ENCODE measurements around the gene WNT11.

WNT11 gene

GRCh38 chr11:76160856-76161255 lies 45.4 kb downstream of the WNT11 start:
- no peak overlapping the region for H3K27ac ChIP-seq (ENCODE audit: low read depth, low read length)
- H3K27me3 ChIP-seq (ENCODE audit: control insufficient read depth, low read length), result no peaks in the 10 kb centered on the region
- H3F3A ChIP-seq (ENCODE audit: control insufficient read depth, insufficient read depth), result no peaks in the 10 kb centered on the region
- no peaks in the 10 kb centered on the region for H3K9me2 ChIP-seq (replicated peaks; ENCODE audit: control insufficient read depth, low read length)
- no peaks in the 10 kb centered on the region for H3K4me1 ChIP-seq (ENCODE audit: control insufficient read depth, low read length)
- no peaks in the 10 kb centered on the region for H3K79me2 ChIP-seq (ENCODE audit: control insufficient read depth, low read length)
- H3K4me2 ChIP-seq (ENCODE audit: low read length), result no peak overlapping the region
- H3K9me3 ChIP-seq (ENCODE audit: control insufficient read depth, insufficient read depth, low read length), result no peaks in the 10 kb centered on the region
- no peak overlapping the region for H3K4me3 ChIP-seq (ENCODE audit: low read length)
- TF ChIP-seq EZH2phosphoT487 (IDR thresholded peaks at IDR 0.05; ENCODE audit: borderline replicate concordance, low read length), result no peak
- TF ChIP-seq CTCF (IDR thresholded peaks at IDR 0.05; ENCODE audit: low read depth, low read length, poor library complexity, severe bottlenecking), result no peak
- H3K36me3 ChIP-seq (ENCODE audit: control insufficient read depth, low read length), result no peaks in the 10 kb centered on the region
- no peaks in the 10 kb centered on the region for H4K20me1 ChIP-seq (ENCODE audit: control insufficient read depth, insufficient read depth, low read depth, low read length)

GRCh38 chr11:76159983-76160661 lies 46.2 kb downstream of the WNT11 start:
- Histone ChIP-seq H3K4me1 (ENCODE audit: control insufficient read depth, low read length) (no peaks in the 10 kb centered on the region), H3K4me2 (ENCODE audit: low read length) (no peak overlapping the region), H3K36me3 (ENCODE audit: control insufficient read depth, low read length) (no peaks in the 10 kb centered on the region), H3F3A (ENCODE audit: control insufficient read depth, insufficient read depth) (no peaks in the 10 kb centered on the region), H4K20me1 (ENCODE audit: control insufficient read depth, insufficient read depth, low read depth, low read length) (no peaks in the 10 kb centered on the region), H3K9me3 (ENCODE audit: control insufficient read depth, insufficient read depth, low read length) (no peaks in the 10 kb centered on the region), H3K27me3 (ENCODE audit: control insufficient read depth, low read length) (no peaks in the 10 kb centered on the region), H3K4me3 (ENCODE audit: low read length) (no peak overlapping the region), H3K79me2 (ENCODE audit: control insufficient read depth, low read length) (no peaks in the 10 kb centered on the region), H3K27ac (ENCODE audit: low read depth, low read length) (no peak overlapping the region), H3K9me2 (replicated peaks; ENCODE audit: control insufficient read depth, low read length) (no peaks in the 10 kb centered on the region)
- TF ChIP-seq EZH2phosphoT487 (IDR thresholded peaks at IDR 0.05; ENCODE audit: borderline replicate concordance, low read length) (no peak), CTCF (IDR thresholded peaks at IDR 0.05; ENCODE audit: low read depth, low read length, poor library complexity, severe bottlenecking) (no peak)

- H3K27ac ChIP-seq (ENCODE audit: low read depth, low read length), result no peak overlapping the region
- H3K4me3 ChIP-seq (ENCODE audit: low read length), result no peak overlapping the region
- H3K4me2 ChIP-seq (ENCODE audit: low read length), result no peak overlapping the region
- H3F3A ChIP-seq (ENCODE audit: control insufficient read depth, insufficient read depth), result no peaks in the 10 kb centered on the region
- H3K79me2 ChIP-seq (ENCODE audit: control insufficient read depth, low read length), result no peaks in the 10 kb centered on the region
- H3K27me3 ChIP-seq (ENCODE audit: control insufficient read depth, low read length), result no peaks in the 10 kb centered on the region
- no peaks in the 10 kb centered on the region for H4K20me1 ChIP-seq (ENCODE audit: control insufficient read depth, insufficient read depth, low read depth, low read length)
- no peak for TF ChIP-seq EZH2phosphoT487 (IDR thresholded peaks at IDR 0.05; ENCODE audit: borderline replicate concordance, low read length)
- no peak for TF ChIP-seq CTCF (IDR thresholded peaks at IDR 0.05; ENCODE audit: low read depth, low read length, poor library complexity, severe bottlenecking)
- H3K4me1 ChIP-seq (ENCODE audit: control insufficient read depth, low read length), result no peaks in the 10 kb centered on the region
- H3K9me2 ChIP-seq (replicated peaks; ENCODE audit: control insufficient read depth, low read length), result no peaks in the 10 kb centered on the region
- H3K9me3 ChIP-seq (ENCODE audit: control insufficient read depth, insufficient read depth, low read length), result no peaks in the 10 kb centered on the region
- H3K36me3 ChIP-seq (ENCODE audit: control insufficient read depth, low read length), result no peaks in the 10 kb centered on the region
These were observed 46.9 kb downstream of the WNT11 start for GRCh38 chr11:76159303-76159937.

All from DOHH2 (cell line).